MM.1S (cell line): ENCODE results near the gene COLEC11.

Source experiments
- EZH2 ChIP-seq: fragments of 300-600 bp; sonication (generic); optimal IDR thresholded peaks from 2 replicates; pipeline ENCODE3; 2017; ENCODE audit warnings: low read depth, mild to moderate bottlenecking, antibody characterized with exemption, low read length, mixed read lengths
- TF ChIP-seq, protein P1 (sequence below): fragments of 300-600 bp; sonication (generic); IDR thresholded peaks from 2 replicates; pipeline ENCODE4 v1.5.1; 2016; ENCODE audit warnings: antibody characterized with exemption, low read length, mixed read lengths

DNA sequence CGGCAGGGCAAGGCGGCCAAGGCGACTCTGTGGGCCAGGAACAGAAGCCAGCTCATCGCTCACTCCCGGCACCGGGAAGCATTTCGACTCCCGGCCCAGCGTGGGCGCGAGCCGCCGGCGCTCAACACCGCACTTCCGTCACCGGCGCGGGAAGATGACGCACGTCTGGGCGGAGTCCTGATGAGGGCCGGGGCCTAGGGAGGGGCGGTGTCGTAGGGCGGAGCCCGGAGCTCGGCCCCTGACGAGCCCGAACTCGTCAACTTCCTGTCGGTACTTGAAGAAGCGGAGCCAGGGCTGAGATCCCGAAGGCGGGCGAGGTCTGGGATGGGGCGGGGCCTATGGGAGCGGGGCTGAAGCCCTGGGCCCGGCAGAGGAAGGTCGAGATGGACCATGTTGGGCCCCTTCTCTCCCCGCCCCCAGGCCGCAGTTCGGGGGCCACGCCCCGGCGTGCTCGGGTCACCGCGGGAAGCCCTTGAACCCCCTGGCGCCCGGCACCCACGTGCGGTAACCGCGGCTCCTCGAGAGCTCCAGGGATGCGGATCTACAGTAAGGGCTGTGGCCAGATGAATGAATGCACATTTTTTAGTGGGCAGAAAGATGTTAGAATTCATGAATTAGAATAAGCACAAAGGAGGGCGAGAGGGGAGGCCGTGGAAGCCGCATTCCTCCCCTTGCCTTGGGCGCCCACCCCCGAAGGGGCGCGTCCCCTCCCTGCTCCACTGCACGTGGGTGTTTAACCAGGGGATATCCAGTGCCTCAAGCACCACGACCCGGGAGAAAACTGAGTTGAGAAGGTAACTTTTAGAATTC, 36.5 kb upstream of the COLEC11 start, which contains the start of gene RNASEH1:
- TF ChIP-seq EZH2, result no peak
- TF ChIP-seq, protein P1, sequence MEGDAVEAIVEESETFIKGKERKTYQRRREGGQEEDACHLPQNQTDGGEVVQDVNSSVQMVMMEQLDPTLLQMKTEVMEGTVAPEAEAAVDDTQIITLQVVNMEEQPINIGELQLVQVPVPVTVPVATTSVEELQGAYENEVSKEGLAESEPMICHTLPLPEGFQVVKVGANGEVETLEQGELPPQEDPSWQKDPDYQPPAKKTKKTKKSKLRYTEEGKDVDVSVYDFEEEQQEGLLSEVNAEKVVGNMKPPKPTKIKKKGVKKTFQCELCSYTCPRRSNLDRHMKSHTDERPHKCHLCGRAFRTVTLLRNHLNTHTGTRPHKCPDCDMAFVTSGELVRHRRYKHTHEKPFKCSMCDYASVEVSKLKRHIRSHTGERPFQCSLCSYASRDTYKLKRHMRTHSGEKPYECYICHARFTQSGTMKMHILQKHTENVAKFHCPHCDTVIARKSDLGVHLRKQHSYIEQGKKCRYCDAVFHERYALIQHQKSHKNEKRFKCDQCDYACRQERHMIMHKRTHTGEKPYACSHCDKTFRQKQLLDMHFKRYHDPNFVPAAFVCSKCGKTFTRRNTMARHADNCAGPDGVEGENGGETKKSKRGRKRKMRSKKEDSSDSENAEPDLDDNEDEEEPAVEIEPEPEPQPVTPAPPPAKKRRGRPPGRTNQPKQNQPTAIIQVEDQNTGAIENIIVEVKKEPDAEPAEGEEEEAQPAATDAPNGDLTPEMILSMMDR, result no peak
